Body of pancreas (tissue), 4 donors: ENCODE results near the gene TMEM107. TPM values are rescaled to one million over a fixed set of nuclear protein-coding genes. Genes with fewer than 3 reads are reported as not detected.

Experiments used
- ATAC-seq: fragments of 150-250 bp; one replicate; pipeline ENCODE4 v1.9.1; 2016
- DNase-seq, 4 donors: peaks; one replicate each; pipeline ENCODE4 v3.0.0-alpha.2; 2019
- H3K27ac ChIP-seq, 4 donors: fragments of 200-600 bp; sonication (generic); 1 replicate in 3 of 4; 2 replicates in 1 of 4; pipeline versions ENCODE4 v1.5.1 to v1.6.1; 2016 to 2019; ENCODE audit warnings: mild to moderate bottlenecking in 1 of 4, mixed read lengths in 1 of 4, moderate library complexity in 1 of 4
- H3K27me3 ChIP-seq, 2 donors: fragments of 200-600 bp; sonication (generic); one replicate each; pipeline ENCODE4 v1.6.0; 2016; ENCODE audit warnings: mild to moderate bottlenecking in 1 of 2
- H3K36me3 ChIP-seq, 2 donors: fragments of 200-600 bp; sonication (generic); replicated peaks in 1 of 2; 2 replicates each; pipeline ENCODE4 v1.5.1; 2016; ENCODE audit warnings: low read depth in 2 of 2; ENCODE audit not compliant: insufficient read depth in 1 of 2
- H3K4me1 ChIP-seq: fragments of 200-600 bp; sonication (generic); one replicate; pipeline ENCODE4 v1.6.0; 2016
- H3K4me3 ChIP-seq, 2 donors: fragments of 200-600 bp; sonication (generic); 1 replicate in 1 of 2; 2 replicates in 1 of 2; pipeline ENCODE4 v1.5.1; 2016 to 2019
- H3K9me3 ChIP-seq, 3 donors: fragments of 200-600 bp; sonication (generic); 1 replicate in 2 of 3; 2 replicates in 1 of 3; pipeline ENCODE4 v1.5.1; 2016
- POLR2A ChIP-seq, 3 donors: fragments of 450-650 bp; IDR thresholded peaks; one replicate each; pipeline ENCODE4 v1.6.1; 2016; ENCODE audit warnings: antibody characterized with exemption in 3 of 3, mild to moderate bottlenecking in 2 of 3
- WGBS, 2 donors: methylation state at CpG; one replicate each; pipeline ENCODE4 v1.1.5; 2017; 5-methylcytosine and 5-hydroxymethylcytosine counted together
- intact Hi-C: fragments of 100-400 bp; cut with DNase I; formaldehyde crosslinking; loops from one replicate; pipeline ENCODE4 v1.15.1; 2023
- total RNA-seq, 2 donors: library from RNA; depleted of rRNA; stranded (reverse); fragments of >200 nt; gene quantifications; one replicate each; pipeline ENCODE4 v1.1.0, GENCODE V29; 2016
- TF ChIP-seq, protein P1 (sequence below), 7 experiments: fragments of 450-650 bp in 4 of 7; fragments of 200-600 bp in 3 of 7; sonication (generic) in 3 of 7; IDR thresholded peaks; one replicate each; pipeline ENCODE4 v1.5.1; 2016 to 2019; ENCODE audit warnings: antibody characterized with exemption in 7 of 7

Gene TMEM107
- total RNA-seq, 2 donors from 2014 or later, result 7.6 to 12.7 TPM

DNA sequence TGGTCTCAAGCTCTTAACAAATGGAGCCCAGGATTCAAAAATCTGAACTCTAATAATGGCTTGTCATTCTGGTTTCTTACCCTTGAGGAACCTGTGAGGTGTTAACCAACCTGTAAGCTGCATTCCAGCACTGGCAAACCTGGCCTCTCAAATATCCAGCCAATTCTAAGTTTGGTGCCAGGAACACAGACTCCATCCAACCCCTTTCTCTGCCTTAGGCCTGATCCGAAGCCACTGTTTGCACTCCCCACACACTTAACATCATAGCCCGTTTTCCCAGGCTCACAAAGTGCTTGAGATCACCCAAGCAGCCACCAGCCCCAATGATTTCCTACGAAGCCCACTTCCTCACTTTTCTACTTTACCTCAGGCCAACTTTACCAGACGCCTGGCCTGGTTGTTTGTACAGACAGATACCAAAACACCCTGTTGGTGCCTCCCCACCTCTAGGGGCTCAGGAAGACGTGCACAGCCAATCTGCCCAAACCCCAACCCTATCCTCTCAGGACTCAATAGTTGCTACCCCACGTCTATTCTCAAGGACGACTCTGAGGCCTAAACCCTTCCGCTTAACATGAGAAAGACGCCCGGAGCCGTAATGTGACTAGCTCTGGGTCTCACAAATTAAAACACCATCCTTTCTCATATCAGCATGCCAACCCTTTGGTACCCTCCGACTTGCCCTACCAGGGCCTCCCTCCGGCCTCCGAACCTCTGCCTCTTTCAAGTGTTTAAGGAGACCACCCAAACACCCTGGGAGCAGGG lies 20.8 kb downstream of the TMEM107 start:
- Histone ChIP-seq H3K27me3 (no peaks in the 10 kb centered on the region), H3K36me3 (no peaks in the 10 kb centered on the region), H3K4me3 (peak overlapping the region; percentile 32 to 96), H3K27ac (peak overlapping the region; percentile 99 to 100 (median 100)), H3K4me1 (peaks cover 70% of the 10 kb centered on the region), H3K9me3 (no peaks in the 10 kb centered on the region)
- ATAC-seq, result no peak
- peak in 3 of 4 donors; percentile 54 to 65 (median 65) for DNase-seq
- no peak for TF ChIP-seq POLR2A (IDR thresholded peaks at IDR 0.05)
- TF ChIP-seq, protein P1, sequence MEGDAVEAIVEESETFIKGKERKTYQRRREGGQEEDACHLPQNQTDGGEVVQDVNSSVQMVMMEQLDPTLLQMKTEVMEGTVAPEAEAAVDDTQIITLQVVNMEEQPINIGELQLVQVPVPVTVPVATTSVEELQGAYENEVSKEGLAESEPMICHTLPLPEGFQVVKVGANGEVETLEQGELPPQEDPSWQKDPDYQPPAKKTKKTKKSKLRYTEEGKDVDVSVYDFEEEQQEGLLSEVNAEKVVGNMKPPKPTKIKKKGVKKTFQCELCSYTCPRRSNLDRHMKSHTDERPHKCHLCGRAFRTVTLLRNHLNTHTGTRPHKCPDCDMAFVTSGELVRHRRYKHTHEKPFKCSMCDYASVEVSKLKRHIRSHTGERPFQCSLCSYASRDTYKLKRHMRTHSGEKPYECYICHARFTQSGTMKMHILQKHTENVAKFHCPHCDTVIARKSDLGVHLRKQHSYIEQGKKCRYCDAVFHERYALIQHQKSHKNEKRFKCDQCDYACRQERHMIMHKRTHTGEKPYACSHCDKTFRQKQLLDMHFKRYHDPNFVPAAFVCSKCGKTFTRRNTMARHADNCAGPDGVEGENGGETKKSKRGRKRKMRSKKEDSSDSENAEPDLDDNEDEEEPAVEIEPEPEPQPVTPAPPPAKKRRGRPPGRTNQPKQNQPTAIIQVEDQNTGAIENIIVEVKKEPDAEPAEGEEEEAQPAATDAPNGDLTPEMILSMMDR (IDR thresholded peaks at IDR 0.05), result peak in 1 of 7 experiments; percentile 1
- 2 to 8% methylated on average over 13 to 14 of the region's 14 CpGs for WGBS, 2 donors
- intact Hi-C loops, result no loop called here

DNA sequence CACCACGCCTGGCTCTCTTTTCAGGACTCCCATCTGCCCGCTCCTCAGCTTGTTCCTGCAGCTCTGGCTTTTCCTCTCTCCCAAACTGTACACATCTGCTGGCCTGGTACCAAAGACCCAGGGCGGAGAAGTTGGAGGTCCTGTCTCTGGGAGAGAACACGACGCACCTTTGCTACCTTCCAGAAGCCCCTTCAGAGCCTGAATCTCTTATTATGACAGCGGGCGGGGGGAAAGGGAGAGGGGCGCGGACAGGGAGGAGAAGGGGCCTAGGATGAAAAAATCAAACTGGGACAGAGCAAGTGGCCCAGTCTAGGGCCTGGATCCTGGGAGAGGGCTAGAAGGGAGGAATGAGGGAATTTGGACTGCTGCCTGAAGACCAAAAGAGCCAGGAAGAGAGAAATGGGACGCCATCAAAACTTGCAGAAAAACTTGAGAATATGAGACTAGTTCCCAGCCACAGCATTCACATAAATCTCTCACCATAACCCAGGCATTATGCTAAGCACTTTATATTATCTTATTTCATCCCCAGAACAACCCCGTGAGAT lies 21.5 kb downstream of the TMEM107 start:
- DNase-seq (no peak), ATAC-seq (no peak)
- Histone ChIP-seq H3K27ac (peak overlapping the region; percentile 99 to 100 (median 100)), H3K9me3 (no peaks in the 10 kb centered on the region), H3K36me3 (peaks cover 5 to 6% of the 10 kb centered on the region in 2 donors), H3K4me1 (peaks cover 73% of the 10 kb centered on the region), H3K27me3 (no peaks in the 10 kb centered on the region), H3K4me3 (peak overlapping the region; percentile 1 to 96)
- peak in 1 of 3 donors; percentile 68 for TF ChIP-seq POLR2A (IDR thresholded peaks at IDR 0.05)
- TF ChIP-seq, protein P1 (IDR thresholded peaks at IDR 0.05), result no peak
- intact Hi-C loops, result no loop called here
- WGBS, 2 donors, result 14 to 30% methylated on average over 11 of the region's 11 CpGs

DNA sequence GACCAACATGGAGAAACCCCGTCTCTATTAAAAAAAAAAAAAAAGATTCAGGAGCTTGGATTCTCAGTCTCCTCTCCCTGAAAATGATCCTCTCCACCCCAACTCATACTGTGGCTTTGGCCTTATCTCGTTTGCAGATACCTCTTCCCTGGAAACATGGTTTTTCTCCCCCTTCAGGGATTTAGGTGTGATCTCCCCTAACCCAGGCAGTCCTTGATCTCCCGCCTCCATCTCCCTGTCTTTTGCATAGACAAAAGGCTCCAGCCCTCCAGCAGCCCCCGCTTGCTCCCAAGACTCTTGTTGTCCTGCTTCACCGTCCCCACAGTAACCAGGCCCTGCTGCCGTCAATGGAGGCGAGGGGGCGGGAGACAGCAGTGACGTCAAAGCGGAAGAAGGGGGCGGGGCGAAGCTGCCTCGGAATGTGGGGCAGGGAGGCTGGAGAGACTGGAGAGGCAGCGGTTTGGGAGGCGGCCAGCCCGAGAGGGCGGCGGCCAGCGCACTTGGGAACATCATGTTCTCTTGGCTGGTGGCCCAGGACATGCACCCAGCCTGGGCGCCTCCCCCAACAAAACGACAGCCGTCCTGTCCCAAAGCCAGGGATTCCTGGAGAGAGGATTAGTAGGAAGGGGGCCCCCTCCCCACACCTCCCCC lies 22.1 kb downstream of the TMEM107 start:
- Histone ChIP-seq H3K36me3 (peaks cover 11 to 12% of the 10 kb centered on the region in 2 donors), H3K27ac (peak overlapping the region; percentile 99 to 100 (median 100)), H3K9me3 (no peaks in the 10 kb centered on the region), H3K4me3 (peak overlapping the region in 1 of 2 donors; percentile 96), H3K27me3 (no peaks in the 10 kb centered on the region), H3K4me1 (peaks cover 67% of the 10 kb centered on the region)
- intact Hi-C loops, result no loop called here
- peak in 1 of 3 donors; percentile 90 for TF ChIP-seq POLR2A (IDR thresholded peaks at IDR 0.05)
- TF ChIP-seq, protein P1 (IDR thresholded peaks at IDR 0.05), result peak in 1 of 7 experiments; percentile 12
- DNase-seq, result peak; percentile 100
- ATAC-seq, result peak; percentile 58
- 2% methylated on average over 21 to 22 of the region's 22 CpGs for WGBS, 2 donors

DNA sequence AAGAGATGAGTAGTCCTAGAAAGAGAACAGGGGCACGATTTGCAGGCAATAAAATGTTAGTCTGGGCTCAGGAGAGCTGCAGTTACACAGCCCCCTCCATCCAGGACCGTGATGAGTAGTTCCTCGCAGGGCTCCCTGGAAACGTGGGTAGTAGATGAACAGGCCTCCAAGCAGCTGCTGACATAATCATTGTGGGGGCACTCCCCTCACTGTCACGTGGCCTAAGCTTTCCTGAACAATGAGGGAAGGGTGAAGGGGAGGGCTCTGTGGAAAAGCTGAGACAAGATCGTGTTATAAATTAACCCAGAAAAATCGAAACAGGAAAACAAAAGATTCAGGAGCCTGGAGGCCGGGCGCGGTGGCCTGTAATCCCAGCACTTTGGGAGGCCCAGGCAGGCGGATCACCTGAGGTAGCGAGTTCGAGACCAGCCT lies 22.6 kb downstream of the TMEM107 start:
- TF ChIP-seq, protein P1 (IDR thresholded peaks at IDR 0.05), result peak in 1 of 7 experiments; percentile 9
- peak in 1 of 3 donors; percentile 29 for TF ChIP-seq POLR2A (IDR thresholded peaks at IDR 0.05)
- no peaks in the 10 kb centered on the region for H3K27me3 ChIP-seq
- 4 to 8% methylated on average over 13 of the region's 13 CpGs for WGBS, 2 donors
- H3K36me3 ChIP-seq, result peaks cover 13 to 14% of the 10 kb centered on the region in 2 donors
- H3K4me3 ChIP-seq, result no peak overlapping the region
- peaks cover 63% of the 10 kb centered on the region for H3K4me1 ChIP-seq
- H3K9me3 ChIP-seq, result no peaks in the 10 kb centered on the region
- intact Hi-C loops, result no loop called here
- ATAC-seq (peak; percentile 25), DNase-seq (peak; percentile 87 to 97 (median 90))
- peak overlapping the region; percentile 99 to 100 (median 100) for H3K27ac ChIP-seq
